IMR-90 (cell line): ENCODE data around the gene TMEM8B. TPM values are rescaled to one million over a fixed set of nuclear protein-coding genes. Genes with fewer than 3 reads are reported as not detected.
A peak's percentile ranks its signal among the peaks of the same experiment; 100 is the strongest.

ENCODE experiments used
- ATAC-seq: fragments of 200-7000 bp; cut with Tn5 transposase; 2 replicates; pipeline ENCODE4 v1.9.1; 2020; ENCODE audit warnings: low read depth, mild to moderate bottlenecking, moderate library complexity
- BruUV-seq: library from RNA; stranded (reverse); fragments of 400-500 nt; replicated peaks from 2 replicates; lab custom pipeline; 2021; lab: Mats Ljungman, UMichigan
- CTCF ChIA-PET: fragments of 300-600 bp; formaldehyde crosslinking; extraction: SDS; loops from one replicate; lab custom pipeline; 2021; ENCODE audit warnings: antibody characterized with exemption; lab: Yijun Ruan, JAX
- POLR2A ChIA-PET: fragments of 300-600 bp; sonication (Branson Sonifier 250); formaldehyde crosslinking; loops from one replicate; lab custom pipeline; 2022; ENCODE audit warnings: antibody characterized with exemption; ENCODE audit not compliant: unreplicated experiment; lab: Charles Lee
- DNase-seq: peaks from one replicate; pipeline ENCODE4 v3.0.0; 2013
- H2AFZ ChIP-seq: replicated peaks from 2 replicates; pipeline ENCODE3; 2013; ENCODE audit warnings: low read length, mild to moderate bottlenecking; ENCODE audit not compliant: poor library complexity
- H2AK5ac ChIP-seq: 2 replicates; pipeline ENCODE4 v1.6.1; 2013; ENCODE audit warnings: low read depth, low read length, inconsistent platforms
- H2AK9ac ChIP-seq: replicated peaks from 2 replicates; pipeline ENCODE3; 2013; ENCODE audit warnings: mild to moderate bottlenecking, low read depth, low read length, moderate library complexity; ENCODE audit not compliant: poor library complexity
- H2BK120ac ChIP-seq: 2 replicates; pipeline ENCODE4 v1.6.1; 2013; ENCODE audit warnings: low read depth, low read length, inconsistent platforms
- H2BK15ac ChIP-seq: 3 replicates; pipeline ENCODE4 v1.6.1; 2013; ENCODE audit warnings: low read depth, low read length, inconsistent platforms
- H2BK20ac ChIP-seq: 2 replicates; pipeline ENCODE4 v1.6.1; 2013; ENCODE audit warnings: low read depth, mild to moderate bottlenecking, inconsistent platforms, low read length, moderate library complexity
- H2BK5ac ChIP-seq: 2 replicates; pipeline ENCODE4 v1.6.1; 2013; ENCODE audit warnings: mild to moderate bottlenecking, low read depth, low read length, inconsistent platforms; ENCODE audit not compliant: poor library complexity, severe bottlenecking
- H3K14ac ChIP-seq: replicated peaks from 2 replicates; pipeline ENCODE4 v1.6.1; 2013; ENCODE audit warnings: low read depth, low read length, inconsistent platforms
- H3K18ac ChIP-seq: 2 replicates; pipeline ENCODE4 v1.6.1; 2013; ENCODE audit warnings: low read depth, low read length, control low read depth
- H3K23ac ChIP-seq: 2 replicates; pipeline ENCODE4 v1.6.1; 2013; ENCODE audit warnings: low read depth, low read length, inconsistent platforms
- H3K27ac ChIP-seq: 2 replicates; pipeline ENCODE4 v1.5.1; 2013; ENCODE audit warnings: mild to moderate bottlenecking, control low read depth, low read length; ENCODE audit not compliant: insufficient read depth
- H3K27me3 ChIP-seq: 2 replicates; pipeline ENCODE4 v1.6.1; 2013; ENCODE audit warnings: low read length; ENCODE audit not compliant: control insufficient read depth, insufficient read depth
- H3K36me3 ChIP-seq: 2 replicates; pipeline ENCODE4 v1.6.1; 2013; ENCODE audit warnings: low read length, mixed read lengths; ENCODE audit not compliant: control insufficient read depth, insufficient read depth
- H3K4ac ChIP-seq: 2 replicates; pipeline ENCODE4 v1.6.1; 2013; ENCODE audit warnings: low read depth, low read length, inconsistent platforms
- H3K4me1 ChIP-seq: 2 replicates; pipeline ENCODE4 v1.6.1; 2013; ENCODE audit warnings: low read length, mixed read lengths; ENCODE audit not compliant: control insufficient read depth, insufficient read depth
- H3K4me2 ChIP-seq: 2 replicates; pipeline ENCODE4 v1.6.1; 2013; ENCODE audit warnings: low read depth, mild to moderate bottlenecking, control low read depth, low read length, moderate library complexity
- H3K4me3 ChIP-seq: 2 replicates; pipeline ENCODE4 v1.5.1; 2013; ENCODE audit warnings: low read depth, mild to moderate bottlenecking, control low read depth, low read length, moderate library complexity; ENCODE audit not compliant: insufficient read depth
- H3K56ac ChIP-seq: 2 replicates; pipeline ENCODE4 v1.6.1; 2013; ENCODE audit warnings: low read length, inconsistent platforms; ENCODE audit not compliant: insufficient read depth; ENCODE audit errors: extremely low read depth
- H3K79me1 ChIP-seq, 2 experiments: 2 replicates each; pipeline ENCODE4 v1.6.1; 2013; ENCODE audit warnings: low read length in 2 of 2, inconsistent platforms in 1 of 2, low read depth in 1 of 2
- H3K9ac ChIP-seq: 2 replicates; pipeline ENCODE4 v1.6.1; 2013; ENCODE audit warnings: low read depth, low read length, control low read depth
- H3K9me1 ChIP-seq: 2 replicates; pipeline ENCODE4 v1.6.1; 2013; ENCODE audit warnings: low read length, inconsistent platforms; ENCODE audit not compliant: insufficient read depth
- H3K9me3 ChIP-seq: 2 replicates; pipeline ENCODE4 v1.6.1; 2013; ENCODE audit warnings: low read length; ENCODE audit not compliant: control insufficient read depth, insufficient read depth
- H4K20me1 ChIP-seq: 2 replicates; pipeline ENCODE4 v1.6.1; 2013; ENCODE audit warnings: low read length, inconsistent platforms; ENCODE audit not compliant: insufficient read depth
- H4K5ac ChIP-seq: 2 replicates; pipeline ENCODE4 v1.6.1; 2013; ENCODE audit warnings: mild to moderate bottlenecking, low read depth, low read length, control low read depth
- H4K8ac ChIP-seq, 2 experiments: 2 replicates each; pipeline ENCODE4 v1.6.1; 2013; ENCODE audit warnings: low read depth in 2 of 2, low read length in 2 of 2, control low read depth in 1 of 2, inconsistent platforms in 1 of 2
- H4K91ac ChIP-seq: 2 replicates; pipeline ENCODE4 v1.6.1; 2013; ENCODE audit warnings: low read depth, low read length, inconsistent platforms; ENCODE audit not compliant: insufficient read depth
- CEBPB ChIP-seq: IDR thresholded peaks from 2 replicates; pipeline ENCODE4 v1.6.1; 2012; ENCODE audit warnings: low read depth, low read length, improper control_type of control experiment
- MAZ ChIP-seq: IDR thresholded peaks from 2 replicates; pipeline ENCODE4 v1.6.1; 2012; ENCODE audit warnings: low read depth, mild to moderate bottlenecking, low read length, improper control_type of control experiment, moderate library complexity, borderline replicate concordance
- NFE2L2 ChIP-seq: fragments of 150-350 bp; IDR thresholded peaks from 2 replicates; pipeline ENCODE4 v1.6.1; 2016; ENCODE audit warnings: low read depth, mild to moderate bottlenecking, low read length
- POLR2A ChIP-seq: IDR thresholded peaks from 2 replicates; pipeline ENCODE4 v1.6.1; 2012; ENCODE audit warnings: mild to moderate bottlenecking, low read depth, low read length
- WGBS, 2 experiments: methylation state at CpG; one replicate each; pipeline versions ENCODE4 v1.1.5 to v1.1.7; 2013; ENCODE audit warnings: missing lambda C conversion rate in 2 of 2; ENCODE audit not compliant: insufficient read length in 1 of 2; ENCODE audit errors: extremely low coverage in 2 of 2; 5-methylcytosine and 5-hydroxymethylcytosine counted together
- dilution Hi-C: fragments of 300-500 bp; cut with HindIII; formaldehyde crosslinking; loops from one replicate; pipeline ENCODE4 v1.14.3; 2018; ENCODE audit warnings: low sequenced_read_pairs; ENCODE audit not compliant: unreplicated experiment
- in situ Hi-C: fragments of 300-500 bp; cut with MboI; formaldehyde crosslinking; loops from 3 replicates; pipeline ENCODE4 v1.14.3; 2019; ENCODE audit warnings: low sequenced_read_pairs, inconsistent platforms, mixed read lengths
- intact Hi-C: fragments of 100-400 bp; cut with micrococcal nuclease; formaldehyde crosslinking; loops from 2 replicates; pipeline ENCODE4 v1.10.0; 2022
- polyA plus RNA-seq, 3 experiments: library from polyadenylated mRNA; depleted of rRNA; stranded (reverse); fragments of >200 nt; gene quantifications; 2 replicates each; pipeline ENCODE4 v1.2.3, GENCODE V29; 2012; ENCODE audit warnings: low replicate concordance in 1 of 3
- total RNA-seq: library from RNA; depleted of rRNA; stranded (reverse); fragments of >200 nt; gene quantifications from 2 replicates; pipeline ENCODE4 v1.2.3, GENCODE V29; 2012

TMEM8B gene
- total and polyA plus RNA-seq, 2 of the 4 experiments (the other 2 are of a cell fraction) = 0.72 to 8.3 TPM

DNA sequence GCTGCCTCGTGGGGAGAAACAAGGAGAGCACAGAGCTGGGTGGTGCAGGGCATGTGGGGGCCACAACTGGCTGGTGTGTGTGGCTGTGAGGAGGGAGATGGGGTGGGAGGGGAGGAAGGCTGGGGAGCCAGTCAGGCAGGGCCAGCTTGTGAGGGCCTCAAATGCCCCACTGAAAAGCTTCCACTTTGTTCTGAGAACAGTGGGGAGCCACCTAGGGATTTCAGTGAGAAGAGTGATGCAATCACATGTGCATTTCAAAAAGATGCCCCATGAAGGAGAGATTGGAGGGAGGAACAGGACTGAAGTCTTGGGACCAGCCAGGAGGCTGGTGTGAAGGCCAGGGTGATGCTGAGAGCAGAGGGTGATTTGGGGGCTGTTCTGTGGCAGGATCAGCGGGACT lies 39.9 kb downstream of the TMEM8B start:
- H2AFZ ChIP-seq = no peak overlapping the region
- no peaks in the 10 kb centered on the region for H3K9me3 ChIP-seq
- H3K9me1 ChIP-seq = 0 out of 2 replicates have a peak, but pooled peaks cover 3% of the 10 kb centered on the region
- no peak overlapping the region for H3K4ac ChIP-seq
- H2AK5ac ChIP-seq = no peak overlapping the region
- H3K4me1 ChIP-seq = no peaks in the 10 kb centered on the region
- no peak overlapping the region for H2AK9ac ChIP-seq
- H3K9ac ChIP-seq = no peak overlapping the region
- CTCF ChIA-PET = no interaction called here
- H3K4me2 ChIP-seq = no peak overlapping the region
- no peak overlapping the region for H3K14ac ChIP-seq
- no peaks in the 10 kb centered on the region for H3K79me1 ChIP-seq
- ATAC-seq = no peak
- H3K27me3 ChIP-seq = peaks cover 9% of the 10 kb centered on the region
- dilution Hi-C loops (no loop called here), intact Hi-C loops (no loop called here), in situ Hi-C loops (no loop called here)
- no peak overlapping the region for H3K18ac ChIP-seq
- no peaks in the 10 kb centered on the region for H4K20me1 ChIP-seq
- WGBS, 2 experiments = 52% methylated on average over 2 of the region's 2 CpGs; no CpG with 5 or more reads in 1 of the 2 experiments
- no peak overlapping the region for H3K56ac ChIP-seq
- H2BK5ac ChIP-seq = no peak overlapping the region
- POLR2A ChIA-PET = no interaction called here
- DNase-seq = no peak
- H3K36me3 ChIP-seq = no peaks in the 10 kb centered on the region
- no peak overlapping the region for H2BK120ac ChIP-seq
- no peak overlapping the region for H4K91ac ChIP-seq
- no peak for TF ChIP-seq MAZ
- TF ChIP-seq CEBPB = peak; percentile 59
- no peak for TF ChIP-seq POLR2A
- TF ChIP-seq NFE2L2 = no peak
- no peak overlapping the region for H2BK20ac ChIP-seq
- H3K27ac ChIP-seq = no peak overlapping the region
- no peak overlapping the region for H2BK15ac ChIP-seq
- no peak overlapping the region for H3K4me3 ChIP-seq
- BruUV-seq = no TSS peak
- H3K23ac ChIP-seq = no peak overlapping the region
- H4K5ac ChIP-seq = no peak overlapping the region
- no peak overlapping the region for H4K8ac ChIP-seq
